Coronary artery (tissue), 2 donors: ENCODE measurements around the gene POLRMT.
A peak's percentile ranks its signal among the peaks of the same experiment; 100 is the strongest.
"Not testable (repeated sequence)": the region's sequence is repeated elsewhere in the genome, so short reads cannot be mapped to it uniquely, and the experiment has no call there.

Source experiments
- DNase-seq: peaks from one replicate; pipeline ENCODE4 v3.0.0-alpha.2; 2017; ENCODE audit warnings: low spot score
- H3K27ac ChIP-seq, 2 donors: fragments of 200-600 bp; sonication (generic); one replicate each; pipeline ENCODE4 v1.5.1; 2016 to 2019
- H3K4me3 ChIP-seq: fragments of 200-600 bp; sonication (generic); 2 replicates; pipeline ENCODE4 v1.5.1; 2016; ENCODE audit warnings: mild to moderate bottlenecking, moderate library complexity
- TF ChIP-seq, protein P1 (sequence below): fragments of 200-600 bp; sonication (generic); IDR thresholded peaks from one replicate; pipeline ENCODE4 v1.5.1; 2019; ENCODE audit warnings: antibody characterized with exemption

The POLRMT gene

DNA sequence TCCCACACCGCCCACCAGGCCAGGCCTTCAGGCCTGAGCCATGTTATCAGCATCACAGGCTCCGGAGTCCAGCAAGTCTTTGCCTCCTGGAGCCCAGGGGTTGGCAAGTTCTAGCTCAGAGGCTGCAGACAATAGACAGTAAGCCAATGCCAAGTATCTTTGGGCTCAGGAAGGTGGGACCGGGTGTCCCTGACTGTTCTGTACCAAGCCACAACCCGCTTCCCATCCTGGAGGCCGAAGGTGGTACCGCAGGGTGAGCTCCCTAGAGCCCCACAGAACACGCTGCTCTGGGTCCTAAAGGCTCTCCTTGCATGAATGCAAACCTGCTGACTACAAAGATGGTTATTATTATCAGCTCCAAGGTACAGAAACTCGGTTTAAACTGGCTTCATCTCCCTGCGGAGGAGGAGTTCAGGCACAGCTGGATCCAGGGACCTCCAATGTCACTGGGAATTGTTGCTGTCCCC, 37.3 kb upstream of the POLRMT start:
- DNase-seq = no peak
- H3K27ac ChIP-seq = no peak overlapping the region
- TF ChIP-seq, protein P1, sequence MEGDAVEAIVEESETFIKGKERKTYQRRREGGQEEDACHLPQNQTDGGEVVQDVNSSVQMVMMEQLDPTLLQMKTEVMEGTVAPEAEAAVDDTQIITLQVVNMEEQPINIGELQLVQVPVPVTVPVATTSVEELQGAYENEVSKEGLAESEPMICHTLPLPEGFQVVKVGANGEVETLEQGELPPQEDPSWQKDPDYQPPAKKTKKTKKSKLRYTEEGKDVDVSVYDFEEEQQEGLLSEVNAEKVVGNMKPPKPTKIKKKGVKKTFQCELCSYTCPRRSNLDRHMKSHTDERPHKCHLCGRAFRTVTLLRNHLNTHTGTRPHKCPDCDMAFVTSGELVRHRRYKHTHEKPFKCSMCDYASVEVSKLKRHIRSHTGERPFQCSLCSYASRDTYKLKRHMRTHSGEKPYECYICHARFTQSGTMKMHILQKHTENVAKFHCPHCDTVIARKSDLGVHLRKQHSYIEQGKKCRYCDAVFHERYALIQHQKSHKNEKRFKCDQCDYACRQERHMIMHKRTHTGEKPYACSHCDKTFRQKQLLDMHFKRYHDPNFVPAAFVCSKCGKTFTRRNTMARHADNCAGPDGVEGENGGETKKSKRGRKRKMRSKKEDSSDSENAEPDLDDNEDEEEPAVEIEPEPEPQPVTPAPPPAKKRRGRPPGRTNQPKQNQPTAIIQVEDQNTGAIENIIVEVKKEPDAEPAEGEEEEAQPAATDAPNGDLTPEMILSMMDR = no peak
- no peak overlapping the region for H3K4me3 ChIP-seq

DNA sequence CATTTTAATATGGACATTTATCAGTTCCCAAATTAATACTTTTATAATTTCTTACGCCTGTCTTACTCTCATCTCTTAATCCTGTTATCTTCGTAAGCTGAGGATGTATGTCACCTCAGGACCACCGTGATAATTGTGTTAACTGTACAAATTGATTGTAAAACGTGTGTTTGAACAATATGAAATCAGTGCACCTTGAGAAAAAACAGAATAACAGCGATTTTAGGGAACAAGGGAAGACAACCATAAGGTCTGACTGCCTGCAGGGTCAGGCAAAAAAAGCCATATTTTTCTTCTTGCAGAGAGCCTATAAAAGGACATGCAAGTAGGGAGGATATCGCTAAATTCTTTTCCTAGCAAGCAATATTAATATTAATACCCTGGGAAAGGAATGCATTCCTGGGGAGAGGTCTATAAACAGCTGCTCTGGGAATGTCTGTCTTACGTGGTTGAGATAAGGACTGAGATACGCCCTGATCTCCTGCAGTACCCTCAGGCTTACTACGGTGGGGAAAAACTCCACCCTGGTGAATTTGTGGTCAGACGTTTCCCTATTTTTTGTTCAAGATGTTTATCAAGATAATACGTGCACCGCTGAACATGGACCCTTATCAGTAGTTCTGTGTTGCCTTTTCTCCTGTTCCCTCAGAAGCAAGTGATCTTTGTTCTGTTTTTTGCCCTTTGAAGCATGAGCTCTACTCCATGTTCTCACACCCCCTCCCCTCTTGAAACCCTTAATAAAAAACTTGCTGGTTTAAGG, 35.5 kb upstream of the POLRMT start:
- DNase-seq, H3K4me3 ChIP-seq, H3K27ac ChIP-seq: not testable (repeated sequence)

DNA sequence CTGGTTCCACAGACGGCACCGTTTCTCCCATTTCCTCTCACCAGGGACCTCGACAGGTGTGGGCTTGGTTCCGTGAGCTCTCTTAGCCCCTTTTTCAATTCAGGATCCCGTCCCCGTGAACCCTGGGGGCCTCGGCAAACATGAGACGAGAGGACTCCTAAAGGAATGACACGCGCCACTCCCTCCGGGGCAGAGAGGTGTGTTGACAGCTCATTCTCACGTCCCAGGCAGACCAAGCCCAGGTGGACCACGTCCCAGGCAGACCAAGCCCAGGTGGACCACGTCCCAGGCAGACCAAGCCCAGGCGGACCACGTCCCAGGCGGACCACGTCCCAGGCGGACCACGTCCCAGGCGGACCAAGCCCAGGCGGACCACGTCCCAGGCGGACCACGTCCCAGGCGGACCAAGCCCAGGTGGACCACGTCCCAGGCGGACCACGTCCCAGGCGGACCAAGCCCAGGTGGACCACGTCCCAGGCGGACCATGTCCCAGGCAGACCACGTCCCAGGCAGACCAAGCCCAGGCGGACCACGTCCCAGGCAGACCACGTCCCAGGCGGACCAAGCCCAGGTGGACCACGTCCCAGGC, 33.7 kb upstream of the POLRMT start:
- not testable (repeated sequence) for H3K4me3 ChIP-seq, DNase-seq
- H3K27ac ChIP-seq = peak overlapping the region in 1 of 2 donors; percentile 48

DNA sequence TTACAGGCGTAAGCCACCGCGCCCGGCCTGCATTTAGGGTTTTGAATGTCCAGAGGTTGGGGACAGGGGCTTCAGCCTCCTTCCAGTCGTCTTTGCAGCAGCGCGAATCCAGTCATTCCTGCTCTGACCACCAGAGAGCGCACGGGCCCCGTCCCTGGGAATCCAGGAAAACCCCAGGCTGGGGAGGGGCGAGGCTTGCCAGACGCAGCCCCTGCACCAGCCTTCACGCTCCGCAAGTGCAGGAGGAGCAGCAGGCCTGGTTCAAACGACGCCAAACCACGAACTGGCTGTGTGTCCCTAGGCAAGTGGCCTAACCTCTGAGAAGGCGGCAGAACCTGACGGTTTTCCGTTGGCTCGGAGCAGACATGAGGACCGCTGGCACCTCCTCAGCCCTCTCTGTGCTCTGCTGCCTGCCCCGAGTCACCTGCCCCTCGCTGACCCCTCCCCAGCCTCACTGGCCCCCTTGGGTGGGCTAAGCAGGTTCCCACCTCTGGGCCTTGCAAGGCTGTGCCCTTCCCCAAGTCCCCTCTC, 31.6 kb upstream of the POLRMT start:
- Histone ChIP-seq H3K4me3 (peak overlapping the region; percentile 39), H3K27ac (peak overlapping the region in 1 of 2 donors; percentile 17)
- TF ChIP-seq, protein P1 = peak; percentile 96
- no peak for DNase-seq

DNA sequence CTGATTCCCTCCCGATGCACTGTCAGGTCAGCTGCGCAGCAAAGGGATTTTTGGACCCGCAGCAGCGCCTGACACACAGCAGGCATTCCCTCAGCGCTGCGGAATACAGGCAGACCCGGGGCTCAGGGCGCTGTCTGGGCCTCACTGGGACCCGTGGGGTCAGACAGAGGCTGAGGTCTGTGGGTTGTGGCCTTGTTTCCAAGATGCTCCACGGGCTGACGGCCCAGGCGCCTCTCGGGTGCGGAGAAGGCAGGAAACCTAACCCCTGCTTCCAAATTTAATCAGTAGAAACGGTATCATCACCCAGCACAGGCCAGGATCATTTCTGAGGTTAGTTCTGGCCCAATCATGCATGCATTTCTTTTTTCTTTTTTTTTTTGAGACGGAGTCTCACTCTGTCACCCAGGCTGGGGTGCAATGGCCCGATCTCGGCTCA, 30.4 kb upstream of the POLRMT start:
- Histone ChIP-seq H3K4me3 (peak overlapping the region; percentile 90), H3K27ac (peak overlapping the region; percentile 85 to 94)
- no peak for DNase-seq
- TF ChIP-seq, protein P1 = no peak

DNA sequence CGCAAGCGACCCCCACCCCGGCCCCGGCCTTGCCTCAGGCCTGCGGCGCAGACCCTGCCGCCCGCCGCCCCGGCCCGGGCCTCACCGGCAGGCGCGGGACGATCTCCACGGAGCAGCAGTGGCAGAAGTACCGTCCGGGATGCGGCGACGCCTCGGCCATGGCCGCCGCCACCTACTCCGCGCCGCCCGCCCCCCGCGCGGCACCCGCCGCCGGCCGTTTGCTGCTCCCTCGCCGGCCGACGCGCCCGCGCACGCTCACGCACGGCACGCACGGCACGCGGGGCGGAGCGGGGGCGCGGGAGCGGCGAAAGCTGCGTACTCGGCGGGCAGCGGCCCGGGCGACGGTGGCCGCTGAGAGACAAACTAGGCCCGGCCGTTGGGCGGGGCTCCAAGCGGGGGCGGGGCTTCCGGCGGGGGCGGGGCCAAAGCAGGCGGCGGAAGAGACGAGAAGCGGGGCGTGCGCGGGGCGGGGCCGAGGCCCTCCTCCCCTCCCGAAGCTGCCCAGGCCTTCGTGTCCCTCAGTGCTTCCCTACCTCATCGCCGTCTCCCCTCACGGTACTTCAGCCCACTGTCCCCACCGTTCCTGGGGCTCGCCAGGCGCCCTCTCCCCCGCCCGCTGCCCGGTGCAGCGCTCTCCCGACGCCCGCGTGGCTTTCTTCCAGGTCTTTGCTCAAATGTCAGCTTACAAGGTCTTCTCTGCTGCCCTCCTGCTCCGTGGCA, 29.8 kb upstream of the POLRMT start, which contains the start of gene RNF126:
RNF126 (minus strand) TSS at position 253 of the 720 bp plus-strand sequence; CDS start at position 160, 93 bp downstream.
- H3K4me3 ChIP-seq = peak within 1 kb of the TSS; percentile 90
- peak within 1 kb of the TSS; percentile 88 to 94 for H3K27ac ChIP-seq
- TF ChIP-seq, protein P1 = no peak
- DNase-seq = peak; percentile 94

DNA sequence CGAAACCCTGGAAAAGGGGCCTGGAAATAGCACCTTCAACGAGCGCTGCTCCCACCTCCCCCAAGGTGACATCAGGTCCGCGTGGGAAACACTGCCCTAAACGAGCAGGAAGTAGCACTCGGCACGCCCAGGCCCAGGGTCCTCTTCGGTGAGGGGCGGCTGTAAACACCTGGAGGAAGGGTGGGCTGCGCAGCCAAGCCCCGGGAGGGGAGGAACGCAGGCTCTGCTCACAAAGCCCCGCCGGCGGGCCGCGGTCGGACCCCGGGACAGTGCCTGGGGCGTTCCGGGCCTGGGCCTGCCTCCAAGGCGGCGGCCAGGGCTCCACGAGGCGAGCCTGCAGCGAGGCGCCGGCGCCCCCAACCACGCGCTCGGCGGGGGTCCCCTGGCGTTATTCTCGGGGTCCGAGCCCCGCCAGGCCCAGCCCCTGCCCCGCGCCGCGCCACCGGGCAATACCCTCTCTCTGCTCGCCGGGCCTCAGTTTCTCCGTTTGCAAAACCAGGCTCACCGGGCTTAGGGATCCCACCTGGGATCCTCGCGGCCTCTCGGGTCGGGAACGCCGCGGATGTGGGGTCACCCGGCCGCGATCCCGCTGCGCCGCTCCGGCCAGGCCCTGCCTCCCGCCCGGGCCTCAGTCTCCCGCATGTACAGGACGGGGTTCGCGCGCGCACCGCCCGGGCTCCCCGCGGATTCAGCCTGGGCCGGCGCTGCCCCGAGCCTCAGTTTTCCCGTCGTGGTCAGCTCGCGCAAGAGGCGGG, 29.0 kb upstream of the POLRMT start:
- Histone ChIP-seq H3K27ac (peak overlapping the region; percentile 88 to 94), H3K4me3 (peak overlapping the region; percentile 90)
- DNase-seq = no peak
- TF ChIP-seq, protein P1 = no peak
